GM12874 (cell line): Measurements from ENCODE around the gene BABAM1.

ENCODE experiments used
- TF ChIP-seq, protein P1 (sequence below): IDR thresholded peaks from 2 replicates; pipeline ENCODE4 v1.5.1; 2011; ENCODE audit warnings: low read depth, mild to moderate bottlenecking, control low read depth, low read length, moderate library complexity; ENCODE audit not compliant: insufficient read depth

BABAM1 gene

GRCh38 chr19:17319473-17320238 lies 52.4 kb downstream of the BABAM1 start:
- TF ChIP-seq, protein P1, sequence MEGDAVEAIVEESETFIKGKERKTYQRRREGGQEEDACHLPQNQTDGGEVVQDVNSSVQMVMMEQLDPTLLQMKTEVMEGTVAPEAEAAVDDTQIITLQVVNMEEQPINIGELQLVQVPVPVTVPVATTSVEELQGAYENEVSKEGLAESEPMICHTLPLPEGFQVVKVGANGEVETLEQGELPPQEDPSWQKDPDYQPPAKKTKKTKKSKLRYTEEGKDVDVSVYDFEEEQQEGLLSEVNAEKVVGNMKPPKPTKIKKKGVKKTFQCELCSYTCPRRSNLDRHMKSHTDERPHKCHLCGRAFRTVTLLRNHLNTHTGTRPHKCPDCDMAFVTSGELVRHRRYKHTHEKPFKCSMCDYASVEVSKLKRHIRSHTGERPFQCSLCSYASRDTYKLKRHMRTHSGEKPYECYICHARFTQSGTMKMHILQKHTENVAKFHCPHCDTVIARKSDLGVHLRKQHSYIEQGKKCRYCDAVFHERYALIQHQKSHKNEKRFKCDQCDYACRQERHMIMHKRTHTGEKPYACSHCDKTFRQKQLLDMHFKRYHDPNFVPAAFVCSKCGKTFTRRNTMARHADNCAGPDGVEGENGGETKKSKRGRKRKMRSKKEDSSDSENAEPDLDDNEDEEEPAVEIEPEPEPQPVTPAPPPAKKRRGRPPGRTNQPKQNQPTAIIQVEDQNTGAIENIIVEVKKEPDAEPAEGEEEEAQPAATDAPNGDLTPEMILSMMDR = no peak

- TF ChIP-seq, protein P1 = no peak
Observed at GRCh38 chr19:17320435-17320834, 53.2 kb downstream of the BABAM1 start.

DNA sequence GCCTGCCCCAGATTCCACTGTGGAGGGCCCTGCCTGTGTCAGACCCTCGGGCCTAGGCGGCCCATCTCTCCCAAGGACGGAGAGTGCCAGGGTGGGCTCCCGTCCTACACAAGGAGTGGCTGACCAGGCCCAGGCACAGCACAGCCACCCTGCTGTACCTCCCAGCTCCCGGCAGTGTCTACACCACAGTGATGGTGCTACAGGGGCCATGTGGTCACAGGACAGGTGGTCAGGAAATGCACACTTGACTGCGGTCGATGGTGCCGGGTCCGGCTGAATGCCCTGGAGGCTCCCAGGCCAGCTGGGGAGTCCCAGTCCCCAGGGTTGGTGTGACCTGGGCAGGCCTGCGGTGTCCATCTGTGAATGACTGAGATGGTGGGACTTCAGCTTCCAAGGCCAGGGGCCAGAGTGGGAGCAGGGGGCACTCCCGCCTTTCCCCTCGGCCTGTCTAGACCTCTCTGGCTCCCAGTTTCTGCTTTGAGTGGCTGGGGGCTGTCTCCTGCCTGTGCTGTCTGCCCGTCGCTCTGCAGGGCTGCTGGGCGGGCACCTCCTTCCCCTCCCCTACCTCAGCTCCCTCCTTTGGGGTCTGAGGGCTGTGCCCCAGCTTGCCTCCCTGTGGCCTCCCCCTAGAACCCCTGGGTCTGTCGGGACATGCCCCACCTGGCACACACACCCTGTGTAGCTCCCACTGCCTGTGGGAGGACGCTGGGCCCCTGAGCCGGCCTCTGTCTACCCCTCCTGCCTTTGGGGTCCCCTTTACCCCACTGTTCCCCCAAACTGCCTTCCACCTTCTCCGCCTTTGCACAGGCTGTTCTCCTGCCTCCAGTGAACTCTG lies 54.6 kb downstream of the BABAM1 start:
- TF ChIP-seq, protein P1 = no peak

DNA sequence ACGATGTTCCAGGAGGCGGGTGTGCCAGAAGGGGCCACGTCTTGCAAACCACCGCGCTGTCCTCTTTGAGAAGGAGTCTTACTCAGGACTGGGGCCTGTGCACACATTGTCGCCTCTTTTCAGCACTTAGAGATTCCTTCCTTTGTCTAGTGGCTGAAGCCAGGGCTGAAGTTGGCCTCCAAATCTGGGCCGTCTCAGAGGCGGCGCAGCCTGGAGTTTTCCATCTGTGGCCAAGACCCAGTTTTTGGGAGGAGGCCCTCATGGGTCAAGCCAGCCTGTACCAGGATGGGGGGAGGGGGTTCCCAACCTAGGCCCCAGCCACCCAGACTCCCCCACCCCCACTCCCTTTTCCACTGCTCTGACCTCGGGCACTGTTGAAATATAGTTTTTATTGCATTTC lies 55.6 kb downstream of the BABAM1 start:
- TF ChIP-seq, protein P1 = no peak

- TF ChIP-seq, protein P1 = no peak
Observed at GRCh38 chr19:17323300-17323963, 56.2 kb downstream of the BABAM1 start.

GRCh38 chr19:17323964-17324332 lies 56.7 kb downstream of the BABAM1 start:
- TF ChIP-seq, protein P1 = no peak

DNA sequence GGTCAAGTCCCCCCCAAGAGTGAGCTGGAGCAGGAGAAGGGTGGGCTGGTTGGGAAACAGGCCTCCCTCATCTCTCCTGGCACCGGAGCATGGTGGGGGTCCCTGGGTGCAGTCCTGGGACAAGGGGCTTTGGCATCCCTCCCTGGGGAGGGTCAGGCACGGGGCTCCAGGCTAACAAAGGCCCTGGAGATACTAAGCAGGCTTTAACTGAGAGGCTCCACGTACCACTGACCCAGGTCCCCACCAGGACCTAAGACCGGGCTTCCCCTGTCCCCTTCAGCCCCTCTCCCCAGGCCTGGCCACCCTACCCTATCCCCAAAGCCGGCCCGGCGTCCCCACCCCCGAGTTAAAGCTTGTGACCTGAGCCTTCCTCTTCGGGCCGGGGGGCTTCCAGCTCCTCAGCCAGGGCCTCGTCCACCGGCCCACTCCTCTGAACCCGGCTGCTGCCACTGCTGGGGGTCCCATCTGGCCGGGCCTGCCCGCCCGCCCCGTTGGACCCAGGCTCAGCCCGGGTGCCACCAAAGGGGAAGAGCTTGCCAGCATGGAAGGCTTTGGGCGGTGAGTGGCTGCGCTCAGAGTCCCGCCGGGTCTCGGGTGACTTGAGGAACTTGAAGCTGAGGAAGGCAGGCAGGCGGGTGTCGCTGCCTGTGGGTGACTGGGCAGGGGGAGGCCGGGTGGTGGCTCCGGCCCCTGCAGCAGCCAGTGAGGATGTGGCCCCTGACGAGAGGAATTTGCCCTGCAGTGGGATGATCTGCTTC lies 57.3 kb downstream of the BABAM1 start:
- TF ChIP-seq, protein P1 = no peak
